GM12864 (cell line): ENCODE measurements around the gene GCLM.
A peak's percentile ranks its signal among the peaks of the same experiment; 100 is the strongest.

Experiments used
- DNase-seq: peaks from one replicate; pipeline ENCODE4 v3.0.0-alpha.2; 2011; ENCODE audit warnings: low read depth
- H3K4me3 ChIP-seq: 2 replicates; pipeline ENCODE4 v1.5.1; 2011; ENCODE audit warnings: mild to moderate bottlenecking, low read depth, low read length, control low read depth
- TF ChIP-seq, protein P1 (sequence below): IDR thresholded peaks from 2 replicates; pipeline ENCODE4 v1.5.1; 2011; ENCODE audit warnings: low read depth, mild to moderate bottlenecking, moderate library complexity, low read length, control low read depth, inconsistent platforms; ENCODE audit errors: missing control alignments

Gene GCLM

DNA sequence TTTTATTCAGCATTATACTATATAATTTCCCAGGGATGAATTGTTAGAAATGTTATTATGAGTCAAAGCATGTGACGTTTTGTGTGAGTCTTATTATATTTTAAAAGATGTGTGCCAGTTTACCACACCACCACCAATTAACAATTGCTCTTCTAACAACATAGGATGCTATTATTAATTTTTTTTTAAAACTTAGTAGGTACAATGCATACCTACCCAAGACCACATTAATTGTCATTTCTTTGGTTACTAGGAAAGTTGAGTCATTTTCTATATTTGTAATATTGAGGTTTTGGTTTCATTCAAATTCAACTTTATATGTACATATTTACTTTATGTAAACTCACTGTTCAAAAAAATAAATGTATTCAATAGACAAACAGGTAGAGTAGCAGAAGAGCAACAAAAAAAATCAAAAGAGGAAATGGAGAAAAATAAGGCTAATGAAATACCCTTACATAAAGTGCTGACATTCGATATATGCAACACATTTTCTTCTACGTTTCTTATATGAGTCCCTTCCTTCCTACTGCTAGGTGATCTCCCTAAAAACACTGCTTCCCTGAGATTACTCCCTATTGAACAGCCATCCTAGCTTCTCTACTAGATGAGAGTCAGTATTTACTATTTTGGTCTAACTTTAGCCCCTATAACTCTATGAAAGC lies 9.6 kb downstream of the GCLM start:
- no peak for DNase-seq
- TF ChIP-seq, protein P1, sequence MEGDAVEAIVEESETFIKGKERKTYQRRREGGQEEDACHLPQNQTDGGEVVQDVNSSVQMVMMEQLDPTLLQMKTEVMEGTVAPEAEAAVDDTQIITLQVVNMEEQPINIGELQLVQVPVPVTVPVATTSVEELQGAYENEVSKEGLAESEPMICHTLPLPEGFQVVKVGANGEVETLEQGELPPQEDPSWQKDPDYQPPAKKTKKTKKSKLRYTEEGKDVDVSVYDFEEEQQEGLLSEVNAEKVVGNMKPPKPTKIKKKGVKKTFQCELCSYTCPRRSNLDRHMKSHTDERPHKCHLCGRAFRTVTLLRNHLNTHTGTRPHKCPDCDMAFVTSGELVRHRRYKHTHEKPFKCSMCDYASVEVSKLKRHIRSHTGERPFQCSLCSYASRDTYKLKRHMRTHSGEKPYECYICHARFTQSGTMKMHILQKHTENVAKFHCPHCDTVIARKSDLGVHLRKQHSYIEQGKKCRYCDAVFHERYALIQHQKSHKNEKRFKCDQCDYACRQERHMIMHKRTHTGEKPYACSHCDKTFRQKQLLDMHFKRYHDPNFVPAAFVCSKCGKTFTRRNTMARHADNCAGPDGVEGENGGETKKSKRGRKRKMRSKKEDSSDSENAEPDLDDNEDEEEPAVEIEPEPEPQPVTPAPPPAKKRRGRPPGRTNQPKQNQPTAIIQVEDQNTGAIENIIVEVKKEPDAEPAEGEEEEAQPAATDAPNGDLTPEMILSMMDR: no peak
- no peak overlapping the region for H3K4me3 ChIP-seq

DNA sequence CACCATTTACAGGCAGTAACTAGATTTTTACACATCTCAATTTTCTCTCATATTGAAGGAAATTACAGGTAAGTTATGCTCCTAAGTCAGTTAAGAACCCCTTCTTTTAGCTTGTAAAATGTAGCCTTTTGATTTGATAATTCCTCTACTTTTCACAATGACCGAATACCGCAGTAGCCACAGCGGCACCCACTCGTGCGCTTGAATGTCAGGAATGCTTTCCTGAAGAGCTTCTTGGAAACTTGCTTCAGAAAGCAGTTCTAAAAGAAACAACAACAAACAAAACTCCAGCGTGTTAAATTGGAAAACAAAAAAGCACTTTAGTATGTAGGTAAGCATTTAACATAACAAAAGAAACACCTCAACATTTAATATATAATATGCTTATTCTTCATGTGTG lies 20.3 kb downstream of the GCLM start:
- TF ChIP-seq, protein P1: no peak
- H3K4me3 ChIP-seq: no peak overlapping the region
- DNase-seq: no peak

GRCh38 chr1:93882269-93882668 lies 27.0 kb downstream of the GCLM start:
- TF ChIP-seq, protein P1: no peak
- no peak for DNase-seq
- H3K4me3 ChIP-seq: no peak overlapping the region

DNA sequence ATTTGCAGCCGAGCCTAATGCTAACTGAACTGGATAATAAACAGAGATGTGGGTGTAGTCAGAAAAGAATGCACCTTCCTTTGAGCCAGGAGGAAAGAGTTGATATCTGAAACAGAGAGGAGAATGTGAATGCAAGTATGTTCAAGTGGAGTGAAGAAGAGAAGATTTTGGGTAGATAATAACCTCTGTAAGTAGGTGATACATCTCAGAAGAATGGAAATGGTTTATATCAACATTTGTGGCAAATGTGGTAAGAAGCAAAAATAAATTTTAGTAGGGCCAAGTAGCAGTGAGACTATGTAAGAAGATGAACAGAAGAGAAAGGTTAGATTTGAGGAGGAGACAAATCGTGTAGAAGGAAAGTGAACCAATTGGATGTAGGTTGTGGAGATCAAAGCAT lies 28.5 kb downstream of the GCLM start:
- no peak for DNase-seq
- H3K4me3 ChIP-seq: no peak overlapping the region
- TF ChIP-seq, protein P1: no peak

DNA sequence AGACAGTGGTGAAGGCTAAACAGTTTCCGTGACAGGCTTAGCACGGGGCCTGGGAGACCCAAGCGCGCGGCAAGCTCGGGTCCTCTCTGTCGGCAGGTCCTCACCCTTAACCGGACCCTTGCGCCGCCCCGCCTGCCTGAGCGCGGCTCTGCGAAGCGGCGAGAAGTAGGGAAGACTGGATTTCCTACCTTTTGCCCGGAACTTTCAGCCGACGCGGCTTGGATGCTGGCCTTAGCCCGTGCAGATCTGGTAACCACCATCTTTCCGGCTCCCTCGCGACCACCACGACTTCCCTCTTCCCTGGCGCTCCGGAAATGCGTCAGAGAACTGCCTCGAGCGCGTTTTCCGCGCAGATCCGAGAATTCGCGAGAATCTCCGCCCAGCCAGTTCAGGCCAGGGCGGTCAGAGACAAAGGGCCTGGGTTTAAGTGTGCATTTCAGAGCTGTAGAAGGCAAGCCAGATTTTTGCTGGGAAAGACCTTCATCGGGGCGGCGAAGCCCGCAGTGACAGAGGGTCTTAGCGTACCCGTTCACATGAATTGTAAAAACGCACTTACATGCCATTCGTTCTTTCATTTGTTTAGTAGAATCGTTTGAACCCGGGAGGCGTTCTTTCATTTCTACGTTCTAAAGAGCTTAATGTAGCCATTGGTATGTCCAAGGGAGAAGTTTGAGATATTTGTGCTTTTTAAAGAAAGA lies 30.2 kb downstream of the GCLM start, which contains the start of gene DNTTIP2:
TSS of gene DNTTIP2 (minus strand) at position 318 of the 698 bp plus-strand sequence. CDS start at position 260, 58 bp downstream.
- peak; percentile 62 for DNase-seq
- TF ChIP-seq, protein P1: no peak
- H3K4me3 ChIP-seq: peak within 1 kb of the TSS; percentile 92

GRCh38 chr1:93878501-93878888 lies 30.7 kb downstream of the GCLM start:
- TF ChIP-seq, protein P1: no peak
- peak; percentile 48 for DNase-seq
- peak overlapping the region; percentile 92 for H3K4me3 ChIP-seq
